Chondrocyte (in vitro differentiated cells): ENCODE data around the gene ANKRD31. TPM values are rescaled to one million over a fixed set of nuclear protein-coding genes. Genes with fewer than 3 reads are reported as not detected.
"Not testable (repeated sequence)": the region's sequence is repeated elsewhere in the genome, so short reads cannot be mapped to it uniquely, and the experiment has no call there.

ENCODE experiments used
- DNase-seq: peaks from one replicate; pipeline ENCODE4 v3.0.0; 2021; ENCODE audit warnings: mixed read lengths, low spot score
- H3K27ac Mint-ChIP-seq: one replicate; pipeline ENCODE4 v1.8.0; 2021; ENCODE audit warnings: mild to moderate bottlenecking, moderate library complexity, mixed read lengths; ENCODE audit not compliant: unreplicated experiment
- H3K27me3 Mint-ChIP-seq: 2 replicates; pipeline ENCODE4 v1.8.0; 2021; ENCODE audit warnings: low read depth, mixed read lengths
- H3K36me3 Mint-ChIP-seq: 2 replicates; pipeline ENCODE4 v1.8.0; 2021; ENCODE audit warnings: low read depth, mixed read lengths
- H3K4me1 Mint-ChIP-seq: 2 replicates; pipeline ENCODE4 v1.8.0; 2021; ENCODE audit warnings: low read depth, mild to moderate bottlenecking, mixed read lengths
- H3K4me3 Mint-ChIP-seq: one replicate; pipeline ENCODE4 v1.8.0; 2021; ENCODE audit warnings: mild to moderate bottlenecking, moderate library complexity, mixed read lengths; ENCODE audit not compliant: unreplicated experiment
- H3K9me3 Mint-ChIP-seq: 2 replicates; pipeline ENCODE4 v1.8.0; 2021; ENCODE audit warnings: low read depth, mixed read lengths
- total RNA-seq: library from RNA; stranded (reverse); gene quantifications from 3 replicates; pipeline ENCODE4 v1.2.1, GENCODE V29; 2021
- TF ChIP-seq, protein P1 (sequence below): fragments of 200-600 bp; sonication (generic); IDR thresholded peaks from 2 replicates; pipeline ENCODE4 v1.5.0; 2021; ENCODE audit warnings: antibody characterized with exemption, mild to moderate bottlenecking, moderate library complexity

The ANKRD31 gene
- total RNA-seq, 1 donor from 2014 or later = 0.10 TPM

DNA sequence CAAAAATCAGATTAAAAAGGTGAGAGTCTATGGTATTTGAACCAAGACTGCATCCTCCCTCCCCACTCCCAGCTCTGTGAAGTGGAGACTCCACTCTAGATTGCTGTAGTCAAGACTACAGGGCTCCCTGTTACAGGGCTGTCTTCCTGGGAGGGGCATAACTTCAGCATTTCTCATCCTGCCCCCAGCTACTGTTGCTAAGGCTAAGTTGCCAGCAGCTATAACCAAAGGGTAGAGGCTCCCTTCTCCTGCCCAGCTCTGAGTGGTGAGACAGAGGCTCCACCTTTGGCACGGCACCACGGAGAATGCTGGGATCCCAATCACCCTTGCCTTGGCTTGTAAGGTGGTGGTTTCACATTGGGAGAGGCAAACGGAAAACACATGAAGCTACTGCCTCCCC lies 145.1 kb downstream of the ANKRD31 start:
- Mint-ChIP-seq H3K9me3 (peaks cover 6% of the 10 kb centered on the region), H3K27me3 (no peaks in the 10 kb centered on the region), H3K36me3 (no peaks in the 10 kb centered on the region), H3K27ac (no peak overlapping the region), H3K4me3 (no peak overlapping the region), H3K4me1 (no peaks in the 10 kb centered on the region)
- TF ChIP-seq, protein P1, sequence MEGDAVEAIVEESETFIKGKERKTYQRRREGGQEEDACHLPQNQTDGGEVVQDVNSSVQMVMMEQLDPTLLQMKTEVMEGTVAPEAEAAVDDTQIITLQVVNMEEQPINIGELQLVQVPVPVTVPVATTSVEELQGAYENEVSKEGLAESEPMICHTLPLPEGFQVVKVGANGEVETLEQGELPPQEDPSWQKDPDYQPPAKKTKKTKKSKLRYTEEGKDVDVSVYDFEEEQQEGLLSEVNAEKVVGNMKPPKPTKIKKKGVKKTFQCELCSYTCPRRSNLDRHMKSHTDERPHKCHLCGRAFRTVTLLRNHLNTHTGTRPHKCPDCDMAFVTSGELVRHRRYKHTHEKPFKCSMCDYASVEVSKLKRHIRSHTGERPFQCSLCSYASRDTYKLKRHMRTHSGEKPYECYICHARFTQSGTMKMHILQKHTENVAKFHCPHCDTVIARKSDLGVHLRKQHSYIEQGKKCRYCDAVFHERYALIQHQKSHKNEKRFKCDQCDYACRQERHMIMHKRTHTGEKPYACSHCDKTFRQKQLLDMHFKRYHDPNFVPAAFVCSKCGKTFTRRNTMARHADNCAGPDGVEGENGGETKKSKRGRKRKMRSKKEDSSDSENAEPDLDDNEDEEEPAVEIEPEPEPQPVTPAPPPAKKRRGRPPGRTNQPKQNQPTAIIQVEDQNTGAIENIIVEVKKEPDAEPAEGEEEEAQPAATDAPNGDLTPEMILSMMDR = no peak
- no peak for DNase-seq

DNA sequence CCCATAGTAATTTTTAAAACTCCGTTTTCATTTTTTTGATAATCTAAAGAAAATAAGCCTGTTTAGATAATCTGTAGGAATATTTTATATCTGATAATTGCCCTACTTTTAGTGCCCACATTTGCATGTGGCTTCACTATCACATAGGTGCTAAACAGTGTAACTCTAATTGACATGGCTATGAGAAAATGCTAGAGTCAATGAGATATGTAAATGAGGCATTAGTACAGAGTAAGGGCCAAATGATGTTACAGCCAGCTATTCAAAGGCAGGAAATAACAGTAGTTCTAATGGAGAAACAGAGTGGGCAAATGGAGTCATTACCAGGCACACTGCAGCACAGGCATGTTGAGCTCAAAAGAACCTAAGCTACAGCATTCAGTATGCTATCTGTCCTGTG lies 147.0 kb downstream of the ANKRD31 start:
- DNase-seq = no peak
- no peak overlapping the region for H3K4me3 Mint-ChIP-seq
- no peaks in the 10 kb centered on the region for H3K4me1 Mint-ChIP-seq
- H3K36me3 Mint-ChIP-seq = no peaks in the 10 kb centered on the region
- H3K9me3 Mint-ChIP-seq = peaks cover 6% of the 10 kb centered on the region
- no peaks in the 10 kb centered on the region for H3K27me3 Mint-ChIP-seq
- H3K27ac Mint-ChIP-seq = no peak overlapping the region
- TF ChIP-seq, protein P1 = no peak

DNA sequence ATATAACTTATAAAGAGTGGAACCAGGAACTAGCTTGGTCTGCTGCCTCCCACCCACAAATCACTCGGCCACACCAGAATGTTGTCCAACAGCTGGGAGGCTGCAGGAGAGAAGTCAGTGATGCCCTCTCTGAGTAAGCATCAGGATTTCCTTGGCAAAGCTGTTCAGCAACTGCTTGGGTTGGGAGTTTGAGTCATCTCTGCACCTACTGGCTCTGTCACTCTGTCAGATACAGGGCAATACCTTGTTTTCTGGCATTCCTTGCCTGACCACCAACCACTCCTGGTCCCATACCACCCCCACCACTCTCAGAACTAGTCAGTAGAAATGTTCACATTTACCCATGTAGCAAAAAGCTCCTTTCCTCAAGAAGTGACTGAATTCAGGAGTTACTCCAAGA lies 147.5 kb downstream of the ANKRD31 start:
- Mint-ChIP-seq H3K4me1 (no peaks in the 10 kb centered on the region), H3K27me3 (no peaks in the 10 kb centered on the region), H3K36me3 (no peaks in the 10 kb centered on the region), H3K27ac (no peak overlapping the region), H3K9me3 (peaks cover 6% of the 10 kb centered on the region), H3K4me3 (no peak overlapping the region)
- DNase-seq = no peak
- TF ChIP-seq, protein P1 = no peak

DNA sequence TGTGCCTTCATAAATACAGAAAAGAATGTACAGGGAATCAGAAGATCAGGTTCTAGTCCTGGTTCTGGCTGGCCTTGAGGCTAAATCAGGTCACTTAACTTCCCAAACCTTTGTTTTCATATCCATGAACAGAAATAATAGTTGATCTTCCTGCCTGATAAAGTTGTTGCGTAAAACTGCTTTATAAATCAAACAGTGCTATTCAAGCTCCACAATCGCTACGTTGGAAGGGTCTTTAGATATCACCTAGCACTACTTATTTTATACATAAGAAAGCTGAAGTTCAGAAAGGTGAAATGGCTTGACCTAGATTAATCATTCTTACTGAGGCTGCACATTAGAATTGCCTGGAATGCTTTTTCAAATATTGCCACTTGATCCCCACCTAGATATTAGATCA lies 148.0 kb downstream of the ANKRD31 start:
- no peak overlapping the region for H3K27ac Mint-ChIP-seq

DNA sequence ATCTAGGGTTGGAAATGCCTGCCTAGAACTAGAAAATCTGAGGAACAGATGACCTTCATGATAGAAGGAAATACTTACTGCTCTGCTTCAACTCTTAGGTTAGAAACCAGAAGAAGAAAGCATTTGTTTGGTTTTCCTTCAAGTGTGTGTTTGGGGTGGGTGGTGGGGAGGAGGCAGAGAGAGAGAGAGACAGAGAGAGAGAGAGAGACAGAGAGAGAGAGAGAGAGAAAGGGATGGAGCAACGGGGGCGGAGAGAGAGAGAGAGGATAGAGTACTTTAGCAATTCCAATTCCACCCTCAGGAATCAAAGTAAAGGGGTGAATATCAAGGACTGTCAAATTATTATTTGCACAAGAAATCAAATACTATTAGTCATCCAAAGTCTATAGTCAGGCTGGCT lies 155.2 kb downstream of the ANKRD31 start:
- TF ChIP-seq, protein P1 = no peak
- H3K36me3 Mint-ChIP-seq = no peaks in the 10 kb centered on the region
- no peak overlapping the region for H3K27ac Mint-ChIP-seq
- no peaks in the 10 kb centered on the region for H3K27me3 Mint-ChIP-seq
- H3K4me1 Mint-ChIP-seq = no peaks in the 10 kb centered on the region
- no peaks in the 10 kb centered on the region for H3K9me3 Mint-ChIP-seq
- no peak for DNase-seq
- no peak overlapping the region for H3K4me3 Mint-ChIP-seq

More for the DNA sequence above, 148.0 kb downstream of the ANKRD31 start:
- H3K9me3 Mint-ChIP-seq = peaks cover 6% of the 10 kb centered on the region
- DNase-seq = no peak
- no peaks in the 10 kb centered on the region for H3K36me3 Mint-ChIP-seq
- no peaks in the 10 kb centered on the region for H3K4me1 Mint-ChIP-seq
- no peak overlapping the region for H3K4me3 Mint-ChIP-seq
- TF ChIP-seq, protein P1 = no peak
- H3K27me3 Mint-ChIP-seq = no peaks in the 10 kb centered on the region

DNA sequence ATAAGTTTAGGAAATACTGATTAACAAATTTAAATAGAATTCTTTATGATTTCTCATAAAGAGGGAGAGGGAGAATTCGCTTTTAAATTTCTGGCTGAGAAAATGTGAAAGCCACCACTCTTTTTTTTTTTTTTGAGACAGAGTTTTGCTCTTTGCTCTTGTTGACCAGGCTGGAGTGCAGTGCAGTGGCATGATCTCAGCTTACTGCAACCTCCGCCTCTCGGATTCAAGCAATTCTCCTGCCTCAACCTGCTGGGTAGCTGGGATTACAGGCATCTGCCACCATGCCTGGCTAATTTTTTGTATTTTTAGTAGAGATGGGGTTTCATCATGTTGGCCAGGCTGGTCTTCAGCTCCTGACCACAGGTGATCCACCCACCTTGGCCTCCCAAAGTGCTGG lies 157.3 kb downstream of the ANKRD31 start:
- not testable (repeated sequence) for H3K9me3 Mint-ChIP-seq, H3K27ac Mint-ChIP-seq, H3K36me3 Mint-ChIP-seq, H3K27me3 Mint-ChIP-seq, H3K4me3 Mint-ChIP-seq, H3K4me1 Mint-ChIP-seq, DNase-seq
